SK-MEL-5 (cell line): ENCODE measurements around the gene CEP112. TPM values are rescaled to one million over a fixed set of nuclear protein-coding genes. Genes with fewer than 3 reads are reported as not detected.

Source experiments
- DNase-seq: peaks from one replicate; pipeline ENCODE4 v3.0.0-alpha.2; 2016; ENCODE audit warnings: low read depth, low spot score
- in situ Hi-C: cut with HindIII; loops from 2 replicates; pipeline ENCODE4 v1.10.0; 2016; ENCODE audit warnings: low sequenced_read_pairs, high pct_unique_total_duplicates, low pct_unique_long_range_greater_than_20kb
- total RNA-seq: library from RNA; depleted of rRNA; stranded (reverse); fragments of >200 nt; shearing (Covaris generic); gene quantifications from 2 replicates; pipeline ENCODE4 v1.2.3, GENCODE V29; 2014

The CEP112 gene
- total RNA-seq, 1 experiment from 2014 or later: 6.7 TPM

DNA sequence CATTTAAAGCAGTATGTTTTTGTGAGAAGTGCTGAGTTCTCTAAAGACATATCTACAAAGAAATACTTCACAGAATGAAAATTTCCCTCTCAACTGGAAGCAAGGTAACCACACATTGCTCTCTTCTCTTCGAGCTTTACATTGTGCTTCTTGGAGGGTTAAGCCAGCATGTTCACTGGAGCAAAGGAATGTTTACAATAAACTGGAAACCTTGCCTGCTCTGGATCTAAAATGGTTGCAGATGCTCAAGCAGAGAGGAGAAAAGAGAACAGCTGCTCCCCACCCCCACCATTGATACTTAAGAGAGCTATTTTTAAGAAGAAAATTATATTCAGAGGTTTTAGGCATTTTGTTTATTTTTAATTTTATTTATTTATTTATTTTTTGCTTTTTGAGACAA is 213.1 kb downstream of the CEP112 start:
- in situ Hi-C loops: no loop called here
- no peak for DNase-seq

- in situ Hi-C loops: no loop called here
- DNase-seq: no peak
Measured at GRCh38 chr17:65977041-65977440, 214.9 kb downstream of the CEP112 start.

DNA sequence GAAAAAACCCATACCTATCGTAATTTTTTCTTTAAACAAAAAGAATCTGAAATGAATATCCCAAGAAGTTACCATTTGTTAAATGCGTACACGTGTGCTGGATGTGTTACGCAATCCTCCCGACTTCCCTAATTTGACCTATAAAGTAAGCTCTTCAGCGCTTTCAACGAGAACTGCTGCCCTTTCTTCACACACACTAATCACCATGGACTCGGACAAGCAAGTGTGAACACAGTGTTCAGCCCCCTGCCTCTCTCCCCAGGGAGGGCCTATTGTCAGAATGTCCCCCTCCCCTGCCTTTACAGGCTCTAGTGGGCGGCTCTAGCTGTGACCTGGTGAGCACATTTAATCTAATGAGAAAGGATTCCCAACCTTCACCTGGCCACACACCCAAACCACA is 216.1 kb downstream of the CEP112 start:
- in situ Hi-C loops: no loop called here
- DNase-seq: no peak

DNA sequence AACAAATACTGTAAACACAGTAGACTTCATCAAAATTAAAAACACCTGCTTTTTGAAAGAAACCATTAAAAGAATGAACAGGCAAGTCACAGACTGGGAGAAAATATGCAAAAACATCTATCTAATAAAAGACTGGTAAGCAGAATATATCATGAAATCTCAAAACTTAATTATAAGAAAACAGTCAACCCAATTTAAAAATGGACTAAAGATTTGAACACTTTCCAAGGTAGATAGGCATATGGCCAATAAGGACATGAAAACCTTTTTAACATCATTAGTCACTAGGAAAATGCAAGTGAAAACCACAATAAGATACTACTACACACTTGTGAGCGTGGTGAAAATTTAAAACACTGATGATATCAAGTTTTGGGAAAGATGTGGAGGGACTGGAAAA is 218.7 kb downstream of the CEP112 start:
- no peak for DNase-seq
- in situ Hi-C loops: no loop called here

GRCh38 chr17:65967372-65967771 is 224.6 kb downstream of the CEP112 start:
- in situ Hi-C loops: no loop called here
- no peak for DNase-seq

DNA sequence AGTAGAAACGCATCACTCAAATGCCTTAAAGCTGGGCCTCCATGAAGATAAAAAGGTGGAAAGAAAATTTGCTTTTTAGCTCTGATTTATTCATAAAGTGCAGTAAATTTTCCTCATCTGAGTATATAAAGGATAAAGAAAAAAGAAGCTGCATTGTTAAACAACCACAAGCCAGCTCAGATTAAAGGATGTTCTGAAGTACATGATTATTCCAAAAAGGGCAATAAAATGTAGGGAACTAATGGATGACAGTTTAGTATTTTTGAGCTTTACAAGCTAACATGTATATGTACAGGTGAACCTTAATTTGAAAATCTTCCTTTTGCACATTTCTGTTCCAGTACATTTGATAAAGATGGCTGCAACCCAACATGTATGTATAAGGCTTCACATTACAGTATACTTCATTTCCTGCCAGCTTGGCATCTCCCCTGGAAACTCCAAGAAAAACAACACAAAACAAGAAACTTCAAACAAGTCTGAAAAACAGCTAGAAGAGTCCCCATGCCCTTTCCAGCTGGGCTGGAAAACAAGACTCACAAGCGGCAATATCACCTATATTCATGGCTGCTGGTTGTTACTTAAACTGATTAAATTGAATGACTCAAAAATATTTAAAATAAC is 225.7 kb downstream of the CEP112 start:
- in situ Hi-C loops: no loop called here
- DNase-seq: no peak

- in situ Hi-C loops: no loop called here
- no peak for DNase-seq
Measured at GRCh38 chr17:65963179-65963578, 228.8 kb downstream of the CEP112 start.

DNA sequence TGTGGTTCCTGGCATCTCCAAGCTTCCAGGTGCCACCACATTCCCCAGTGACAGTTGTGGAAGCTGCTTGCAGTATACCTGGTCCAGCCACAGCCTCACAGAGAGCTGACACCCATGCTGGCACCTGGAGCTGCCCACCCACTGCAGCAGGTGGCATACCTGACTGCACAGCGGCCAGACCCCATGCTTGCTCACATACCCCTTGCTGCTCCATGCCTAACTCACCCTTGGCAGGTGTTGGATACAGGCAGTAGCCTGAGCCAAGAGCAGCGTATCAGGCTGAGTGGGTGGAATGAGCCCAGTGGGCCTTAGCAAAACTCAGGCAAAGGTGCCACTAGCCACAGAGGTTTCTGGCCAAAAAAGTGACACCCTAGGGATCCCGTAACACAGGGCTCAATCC is 232.3 kb downstream of the CEP112 start:
- in situ Hi-C loops: no loop called here
- no peak for DNase-seq

GRCh38 chr17:65956814-65957213 is 235.1 kb downstream of the CEP112 start:
- in situ Hi-C loops: no loop called here
- DNase-seq: no peak

DNA sequence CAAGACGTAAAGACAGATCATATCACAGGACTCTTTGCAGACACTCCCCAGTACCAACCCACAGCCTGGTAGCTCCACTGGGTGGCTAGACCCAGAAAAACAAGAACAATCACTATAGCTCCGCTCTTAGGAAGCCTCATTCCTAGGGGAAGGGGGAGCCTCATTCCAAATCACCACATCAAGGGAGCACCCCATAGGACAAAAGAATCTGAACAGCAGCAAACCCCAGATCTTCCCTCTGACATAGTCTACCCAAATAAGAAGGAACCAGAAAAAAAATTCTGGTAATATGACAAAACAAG is 237.8 kb downstream of the CEP112 start:
- no peak for DNase-seq
- in situ Hi-C loops: no loop called here

DNA sequence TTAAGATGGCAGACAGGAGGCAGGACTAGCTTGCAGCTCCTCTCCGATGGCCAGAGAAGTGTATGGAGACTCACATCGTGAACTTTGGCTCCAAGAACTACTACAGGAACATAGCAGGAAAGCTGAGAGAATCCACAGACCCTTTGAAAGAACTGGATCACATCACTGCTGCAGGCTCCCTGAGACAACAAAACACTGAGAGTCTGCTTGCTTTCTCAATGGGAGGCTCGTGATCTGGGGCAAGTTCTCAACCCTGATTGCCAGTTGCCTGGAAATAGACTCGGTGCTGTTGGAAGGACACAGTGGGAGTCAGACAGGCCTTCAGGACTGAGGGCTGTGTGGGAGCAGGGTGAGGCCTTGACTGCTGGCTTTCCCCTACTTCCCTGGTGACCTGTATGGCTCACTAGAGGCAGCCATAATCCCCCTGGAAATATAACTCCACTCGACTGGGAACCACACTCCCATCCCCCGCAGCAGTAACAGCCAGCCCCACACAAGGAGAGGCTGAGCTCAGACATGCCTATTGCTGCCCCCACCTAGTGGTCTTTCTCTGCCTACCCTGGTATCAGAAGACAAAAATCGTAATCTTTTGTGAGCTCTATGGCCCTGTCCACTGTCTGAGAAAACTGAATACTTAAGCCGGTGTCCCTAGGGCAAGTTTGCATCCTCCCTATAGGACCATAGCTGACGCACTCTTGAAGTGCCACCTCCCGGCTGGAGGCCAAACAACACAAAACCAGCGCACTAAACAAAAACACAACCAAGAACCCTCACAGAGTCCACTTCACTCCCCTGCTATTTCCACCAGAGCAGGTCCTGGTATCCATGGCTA is 238.4 kb downstream of the CEP112 start:
- in situ Hi-C loops: no loop called here

GRCh38 chr17:65952586-65952985 is 239.3 kb downstream of the CEP112 start:
- in situ Hi-C loops: no loop called here

More for the DNA sequence above, 238.4 kb downstream of the CEP112 start:
- DNase-seq: peak; percentile 37

GRCh38 chr17:65952015-65952414 is 239.9 kb downstream of the CEP112 start:
- in situ Hi-C loops: no loop called here

More at GRCh38 chr17:65952586-65952985, 239.3 kb downstream of the CEP112 start:
- no peak for DNase-seq

GRCh38 chr17:65947831-65948230 is 244.1 kb downstream of the CEP112 start:
- no peak for DNase-seq
- in situ Hi-C loops: no loop called here

More at GRCh38 chr17:65952015-65952414, 239.9 kb downstream of the CEP112 start:
- DNase-seq: no peak

DNA sequence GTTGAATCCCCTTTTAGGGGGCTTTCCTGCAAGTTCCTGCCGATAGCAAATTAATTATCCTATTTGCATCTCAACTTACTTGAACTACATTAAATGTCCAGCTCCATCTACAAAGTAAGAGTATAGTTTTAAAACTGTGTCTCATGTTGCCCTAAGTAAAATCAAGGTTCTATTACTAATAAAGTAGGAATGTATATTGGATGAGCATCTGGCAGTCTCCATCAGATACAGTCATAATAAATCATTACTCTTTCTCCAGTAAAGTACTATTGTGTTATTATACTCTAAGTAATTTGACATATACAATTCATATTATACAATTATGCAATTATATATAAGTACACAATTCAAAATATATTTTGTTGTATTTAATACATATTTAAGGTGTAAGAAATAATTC is 249.3 kb downstream of the CEP112 start:
- DNase-seq: no peak
- in situ Hi-C loops: no loop called here

- DNase-seq: peak; percentile 20
Measured at GRCh38 chr17:65941356-65941899, 250.5 kb downstream of the CEP112 start.

GRCh38 chr17:65936013-65936412 is 255.9 kb downstream of the CEP112 start:
- in situ Hi-C loops: no loop called here
- no peak for DNase-seq

More at GRCh38 chr17:65941356-65941899, 250.5 kb downstream of the CEP112 start:
- in situ Hi-C loops: no loop called here

DNA sequence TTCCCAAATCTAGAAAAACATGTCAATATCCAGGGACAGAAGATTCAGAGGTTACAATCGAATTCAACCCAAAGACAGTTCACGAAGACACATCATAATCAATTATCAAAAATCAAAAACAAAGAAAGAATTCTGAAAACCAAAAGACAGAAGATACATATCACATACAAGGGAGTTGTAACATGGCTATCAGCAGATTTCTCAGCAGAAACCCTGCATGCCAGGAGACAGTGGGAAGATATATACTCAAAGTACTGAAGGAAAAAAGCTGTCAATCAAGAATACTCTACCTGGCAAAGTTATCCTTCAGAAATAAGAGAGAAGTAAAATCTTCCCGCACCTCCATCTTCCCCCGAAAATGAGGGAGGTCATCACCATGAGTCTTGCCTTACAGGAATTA is 258.6 kb downstream of the CEP112 start:
- in situ Hi-C loops: no loop called here
- DNase-seq: no peak
